Neuronal stem cell (in vitro differentiated cells): ENCODE measurements around the gene PTGES2.
A peak's percentile ranks its signal among the peaks of the same experiment; 100 is the strongest.

Experiments used
- DNase-seq: peaks from one replicate; pipeline ENCODE4 v3.0.0-alpha.2; 2013; ENCODE audit warnings: low spot score
- H2AFZ ChIP-seq: one replicate; pipeline ENCODE4 v1.6.1; 2013; ENCODE audit warnings: mild to moderate bottlenecking, low read length, inconsistent platforms
- H2AK5ac ChIP-seq: 2 replicates; pipeline ENCODE4 v1.6.1; 2013; ENCODE audit warnings: low read depth, mild to moderate bottlenecking, inconsistent platforms, low read length, moderate library complexity, mixed read lengths
- H2BK120ac ChIP-seq: 2 replicates; pipeline ENCODE4 v1.6.1; 2013; ENCODE audit warnings: low read depth, mild to moderate bottlenecking, inconsistent platforms, low read length, moderate library complexity, mixed read lengths
- H2BK12ac ChIP-seq: one replicate; pipeline ENCODE4 v1.6.1; 2013; ENCODE audit warnings: low read length, inconsistent platforms
- H2BK15ac ChIP-seq: 2 replicates; pipeline ENCODE4 v1.6.1; 2013; ENCODE audit warnings: mild to moderate bottlenecking, low read length, inconsistent platforms, mixed read lengths
- H2BK5ac ChIP-seq: one replicate; pipeline ENCODE4 v1.6.1; 2013; ENCODE audit warnings: inconsistent platforms, mild to moderate bottlenecking, low read length, moderate library complexity
- H3K14ac ChIP-seq: one replicate; pipeline ENCODE4 v1.6.1; 2013; ENCODE audit warnings: low read length, inconsistent platforms
- H3K18ac ChIP-seq: 2 replicates; pipeline ENCODE4 v1.6.1; 2013; ENCODE audit warnings: low read length, inconsistent platforms
- H3K23ac ChIP-seq: 2 replicates; pipeline ENCODE4 v1.6.1; 2013; ENCODE audit warnings: low read depth, mild to moderate bottlenecking, mixed read lengths, low read length, inconsistent platforms; ENCODE audit not compliant: poor library complexity
- H3K27ac ChIP-seq: replicated peaks from 3 replicates; pipeline ENCODE4 v1.5.1; 2013; ENCODE audit warnings: low read length, inconsistent platforms
- H3K27me3 ChIP-seq, 3 experiments: 2 replicates each; pipeline ENCODE4 v1.6.1; 2013; ENCODE audit warnings: low read length in 3 of 3, mild to moderate bottlenecking in 2 of 3, inconsistent platforms in 1 of 3, low read depth in 1 of 3, mixed read lengths in 1 of 3, moderate library complexity in 1 of 3; ENCODE audit not compliant: control insufficient read depth in 3 of 3, insufficient read depth in 3 of 3
- H3K36me3 ChIP-seq, 2 donors: replicated peaks in 1 of 2; 2 replicates each; pipeline ENCODE4 v1.6.1; 2013; ENCODE audit warnings: low read length in 2 of 2; ENCODE audit not compliant: control insufficient read depth in 2 of 2, insufficient read depth in 2 of 2
- H3K4ac ChIP-seq: 2 replicates; pipeline ENCODE4 v1.6.1; 2013; ENCODE audit warnings: inconsistent platforms, mild to moderate bottlenecking, low read length, moderate library complexity
- H3K4me1 ChIP-seq, 2 donors: 1 replicate in 1 of 2; 2 replicates in 1 of 2; pipeline ENCODE4 v1.6.1; 2013; ENCODE audit warnings: low read length in 2 of 2, low read depth in 1 of 2; ENCODE audit not compliant: control insufficient read depth in 2 of 2, insufficient read depth in 1 of 2
- H3K4me2 ChIP-seq: one replicate; pipeline ENCODE4 v1.6.1; 2013; ENCODE audit warnings: mild to moderate bottlenecking, low read length, inconsistent platforms; ENCODE audit not compliant: insufficient read depth, poor library complexity, severe bottlenecking
- H3K4me3 ChIP-seq, 2 donors: 2 replicates each; pipeline ENCODE4 v1.5.1; 2013; ENCODE audit warnings: low read length in 2 of 2, mild to moderate bottlenecking in 2 of 2, inconsistent platforms in 1 of 2, moderate library complexity in 1 of 2
- H3K79me1 ChIP-seq: one replicate; pipeline ENCODE4 v1.6.1; 2013; ENCODE audit warnings: low read depth, mild to moderate bottlenecking, inconsistent platforms, low read length, moderate library complexity
- H3K9ac ChIP-seq: one replicate; pipeline ENCODE4 v1.6.1; 2013; ENCODE audit warnings: mild to moderate bottlenecking, low read depth, low read length, inconsistent platforms; ENCODE audit not compliant: poor library complexity
- H3K9me3 ChIP-seq, 2 donors: replicated peaks in 1 of 2; 2 replicates each; pipeline versions ENCODE3 to v1.6.1; 2013; ENCODE audit warnings: low read length in 2 of 2, mild to moderate bottlenecking in 2 of 2, inconsistent platforms in 1 of 2, low read depth in 1 of 2, mixed read lengths in 1 of 2, moderate library complexity in 1 of 2; ENCODE audit not compliant: control insufficient read depth in 2 of 2, insufficient read depth in 1 of 2
- H4K8ac ChIP-seq: one replicate; pipeline ENCODE4 v1.6.1; 2013; ENCODE audit warnings: low read depth, mild to moderate bottlenecking, inconsistent platforms, low read length, moderate library complexity
- H4K91ac ChIP-seq: one replicate; pipeline ENCODE4 v1.6.1; 2013; ENCODE audit warnings: low read length, low read depth, mild to moderate bottlenecking, inconsistent platforms; ENCODE audit not compliant: poor library complexity
- WGBS, 2 donors: extraction: QIAGEN DNeasy Blood & Tissue Kit; methylation state at CpG; one replicate each; pipeline ENCODE4 v1.1.7; 2013; ENCODE audit warnings: missing lambda C conversion rate in 2 of 2, mixed read lengths in 1 of 2; ENCODE audit not compliant: insufficient read length in 2 of 2, insufficient replicate concordance in 1 of 2; ENCODE audit errors: extremely low coverage in 2 of 2; 5-methylcytosine and 5-hydroxymethylcytosine counted together

Gene PTGES2

GRCh38 chr9:128118472-128118857, 9.1 kb downstream of the PTGES2 start:
- Histone ChIP-seq H3K4ac (no peak overlapping the region), H2BK5ac (no peak overlapping the region), H3K4me1 (peaks cover 4 to 7% of the 10 kb centered on the region in 2 donors), H4K8ac (no peak overlapping the region), H2AK5ac (no peak overlapping the region), H3K27me3 (no peaks in the 10 kb centered on the region), H2BK120ac (no peak overlapping the region), H2AFZ (peak overlapping the region; percentile 95), H2BK15ac (no peak overlapping the region), H3K9me3 (no peaks in the 10 kb centered on the region), H3K36me3 (peaks cover 15 to 30% of the 10 kb centered on the region in 2 donors), H3K27ac (no peak overlapping the region), H2BK12ac (no peak overlapping the region), H3K9ac (peak overlapping the region; percentile 65), H3K4me2 (no peak overlapping the region), H3K14ac (no peak overlapping the region), H3K18ac (no peak overlapping the region), H3K23ac (peak overlapping the region; percentile 4), H3K4me3 (no peak overlapping the region), H3K79me1 (peaks cover 2% of the 10 kb centered on the region), H4K91ac (no peak overlapping the region)
- WGBS, 2 donors = no CpG with 5 or more reads among the region's 3 CpGs
- DNase-seq = no peak

- Histone ChIP-seq H3K4me1 (peaks cover 4 to 7% of the 10 kb centered on the region in 2 donors), H3K18ac (peak overlapping the region; percentile 58), H2BK5ac (no peak overlapping the region), H3K14ac (no peak overlapping the region), H4K91ac (no peak overlapping the region), H2BK120ac (no peak overlapping the region), H2BK15ac (no peak overlapping the region), H3K9me3 (no peaks in the 10 kb centered on the region), H3K4me2 (no peak overlapping the region), H3K4ac (no peak overlapping the region), H3K79me1 (peaks cover 2% of the 10 kb centered on the region), H3K27me3 (no peaks in the 10 kb centered on the region), H2AFZ (peak overlapping the region; percentile 95), H3K27ac (no peak overlapping the region), H2BK12ac (no peak overlapping the region), H2AK5ac (no peak overlapping the region), H3K36me3 (peaks cover 17 to 24% of the 10 kb centered on the region in 2 donors), H3K23ac (peak overlapping the region; percentile 6), H3K4me3 (peak overlapping the region in 1 of 2 donors; percentile 35), H3K9ac (no peak overlapping the region), H4K8ac (no peak overlapping the region)
- peak; percentile 94 for DNase-seq
- no CpG with 5 or more reads among the region's 27 CpGs for WGBS, 2 donors
These were observed 9.7 kb downstream of the PTGES2 start for GRCh38 chr9:128117613-128118471.

- no peak overlapping the region for H3K9ac ChIP-seq
- H2BK120ac ChIP-seq = no peak overlapping the region
- H3K36me3 ChIP-seq = peaks cover 11 to 13% of the 10 kb centered on the region in 2 donors
- H3K4ac ChIP-seq = no peak overlapping the region
- H3K14ac ChIP-seq = no peak overlapping the region
- no peaks in the 10 kb centered on the region for H3K79me1 ChIP-seq
- no peak overlapping the region for H3K27ac ChIP-seq
- H2BK5ac ChIP-seq = no peak overlapping the region
- no peaks in the 10 kb centered on the region for H3K9me3 ChIP-seq
- H3K18ac ChIP-seq = no peak overlapping the region
- WGBS, 2 donors = no CpG with 5 or more reads among the region's 16 CpGs
- H3K23ac ChIP-seq = no peak overlapping the region
- H2AFZ ChIP-seq = no peak overlapping the region
- no peak overlapping the region for H3K4me3 ChIP-seq
- no peak overlapping the region for H2BK12ac ChIP-seq
- H3K4me2 ChIP-seq = no peak overlapping the region
- peaks cover 4 to 7% of the 10 kb centered on the region in 2 donors for H3K4me1 ChIP-seq
- no peaks in the 10 kb centered on the region for H3K27me3 ChIP-seq
- no peak for DNase-seq
- peak overlapping the region; percentile 63 for H2AK5ac ChIP-seq
- no peak overlapping the region for H4K91ac ChIP-seq
- no peak overlapping the region for H2BK15ac ChIP-seq
- no peak overlapping the region for H4K8ac ChIP-seq
These were observed 11.1 kb downstream of the PTGES2 start for GRCh38 chr9:128116104-128117083.
